ENCODE data around the gene AHRR. TPM values are rescaled to one million over a fixed set of nuclear protein-coding genes. Genes with fewer than 3 reads are reported as not detected.

Gene AHRR
- total RNA-seq, 1 donor from 2014 or later: 1.4 TPM

DNA sequence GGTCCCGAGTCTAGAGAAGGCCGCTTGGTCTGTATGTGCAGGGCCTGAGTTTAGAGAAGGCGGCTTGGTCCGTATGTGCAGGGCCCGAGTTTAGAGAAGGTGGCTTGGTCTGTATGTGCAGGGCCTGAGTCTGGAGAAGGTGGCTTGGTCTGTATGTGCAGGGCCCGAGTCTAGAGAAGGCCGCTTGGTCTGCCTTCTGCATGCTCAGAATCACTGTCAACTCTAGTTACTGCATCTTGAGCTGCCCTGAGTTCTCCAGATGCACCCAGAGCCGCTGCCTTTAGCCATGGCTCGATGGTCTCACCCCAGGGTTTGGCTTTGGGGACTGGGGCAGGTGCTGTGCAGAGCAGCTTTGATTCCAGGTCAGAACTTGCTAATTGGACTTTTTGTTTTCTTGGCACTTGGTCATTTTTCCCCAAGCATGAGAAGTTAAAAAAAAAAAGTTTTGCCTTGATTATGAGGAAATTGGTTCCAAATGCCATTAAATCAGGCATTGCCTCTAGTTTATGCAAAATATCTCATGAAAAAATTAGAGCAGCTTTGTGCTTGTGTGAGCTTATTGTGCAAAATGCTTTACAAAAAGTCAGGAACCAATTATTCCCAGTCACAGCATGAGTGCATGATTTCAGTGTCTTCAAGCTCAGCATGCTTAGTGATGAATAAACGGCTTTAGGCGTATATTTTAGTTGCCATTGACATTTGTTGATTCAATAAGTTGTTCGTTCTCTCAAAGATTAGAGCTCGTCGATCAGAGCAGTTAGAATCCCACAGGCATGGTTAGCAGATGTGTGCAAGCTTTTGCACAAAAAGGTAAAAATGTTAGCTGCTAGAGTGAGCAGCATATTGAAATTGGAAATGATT lies 96.0 kb downstream of the AHRR start:
- Histone ChIP-seq H3K9me3 (replicated peaks) (no peaks in the 10 kb centered on the region), H3K4me3 (no peak overlapping the region), H3K4me1 (peaks cover 14% of the 10 kb centered on the region), H3K27ac (replicated peaks) (no peak overlapping the region), H3K27me3 (ENCODE audit: low read depth) (no peaks in the 10 kb centered on the region), H3K36me3 (no peaks in the 10 kb centered on the region)
- intact Hi-C loops (cut with micrococcal nuclease): no loop called here
- no peak for DNase-seq
- TF ChIP-seq, protein P1, sequence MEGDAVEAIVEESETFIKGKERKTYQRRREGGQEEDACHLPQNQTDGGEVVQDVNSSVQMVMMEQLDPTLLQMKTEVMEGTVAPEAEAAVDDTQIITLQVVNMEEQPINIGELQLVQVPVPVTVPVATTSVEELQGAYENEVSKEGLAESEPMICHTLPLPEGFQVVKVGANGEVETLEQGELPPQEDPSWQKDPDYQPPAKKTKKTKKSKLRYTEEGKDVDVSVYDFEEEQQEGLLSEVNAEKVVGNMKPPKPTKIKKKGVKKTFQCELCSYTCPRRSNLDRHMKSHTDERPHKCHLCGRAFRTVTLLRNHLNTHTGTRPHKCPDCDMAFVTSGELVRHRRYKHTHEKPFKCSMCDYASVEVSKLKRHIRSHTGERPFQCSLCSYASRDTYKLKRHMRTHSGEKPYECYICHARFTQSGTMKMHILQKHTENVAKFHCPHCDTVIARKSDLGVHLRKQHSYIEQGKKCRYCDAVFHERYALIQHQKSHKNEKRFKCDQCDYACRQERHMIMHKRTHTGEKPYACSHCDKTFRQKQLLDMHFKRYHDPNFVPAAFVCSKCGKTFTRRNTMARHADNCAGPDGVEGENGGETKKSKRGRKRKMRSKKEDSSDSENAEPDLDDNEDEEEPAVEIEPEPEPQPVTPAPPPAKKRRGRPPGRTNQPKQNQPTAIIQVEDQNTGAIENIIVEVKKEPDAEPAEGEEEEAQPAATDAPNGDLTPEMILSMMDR (IDR thresholded peaks at IDR 0.05; ENCODE audit: borderline replicate concordance): no peak

DNA sequence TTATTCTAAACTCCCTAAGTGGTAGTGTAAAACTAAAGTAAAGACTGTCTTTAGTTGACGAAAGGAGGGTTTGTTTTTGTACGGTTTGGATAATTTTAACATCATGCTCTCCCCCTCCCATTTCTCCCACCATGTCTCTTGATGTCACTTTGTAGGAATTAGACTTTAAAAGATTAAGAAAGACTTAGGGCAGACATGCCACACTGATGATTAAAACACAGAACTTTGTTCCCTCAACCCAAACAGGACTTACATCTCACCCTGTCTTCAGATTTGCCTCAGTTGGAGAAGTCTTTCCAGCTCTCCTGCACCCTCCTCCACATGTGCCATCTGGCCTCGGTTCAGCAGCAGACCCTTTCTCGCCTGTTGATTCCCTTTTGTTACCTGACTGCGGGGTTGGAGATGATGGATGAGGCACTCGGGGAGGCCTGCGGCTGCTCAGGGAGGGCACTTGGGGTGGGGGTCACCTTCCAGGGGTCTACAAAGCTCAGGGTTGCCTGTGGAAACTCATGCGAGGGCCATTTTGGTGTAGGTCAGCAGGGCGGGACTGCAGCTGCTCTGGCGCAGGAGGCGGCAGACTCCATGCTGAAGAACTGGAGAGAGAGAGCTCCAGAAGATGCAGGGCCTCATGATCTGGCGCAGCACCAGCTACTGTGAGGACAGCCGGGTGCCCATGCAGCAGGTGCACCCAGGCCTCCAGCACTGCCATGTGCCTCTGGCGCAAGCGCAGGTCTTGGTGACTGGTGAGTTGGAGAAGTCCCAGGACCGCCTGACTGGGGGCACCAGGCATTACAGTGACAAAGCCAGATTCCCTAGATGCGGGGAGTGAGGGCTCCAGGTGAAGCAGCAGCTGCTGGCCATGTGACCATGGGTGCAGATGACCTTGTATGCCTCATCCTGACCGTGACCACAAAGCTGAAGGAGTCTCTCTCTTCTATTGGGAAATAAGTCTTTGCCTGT lies 96.9 kb downstream of the AHRR start:
- no peak for DNase-seq
- intact Hi-C loops (cut with micrococcal nuclease): no loop called here
- Histone ChIP-seq H3K36me3 (no peaks in the 10 kb centered on the region), H3K4me3 (no peak overlapping the region), H3K4me1 (peaks cover 14% of the 10 kb centered on the region), H3K27ac (replicated peaks) (no peak overlapping the region), H3K27me3 (ENCODE audit: low read depth) (no peaks in the 10 kb centered on the region), H3K9me3 (replicated peaks) (no peaks in the 10 kb centered on the region)
- TF ChIP-seq, protein P1 (IDR thresholded peaks at IDR 0.05; ENCODE audit: borderline replicate concordance): no peak

DNA sequence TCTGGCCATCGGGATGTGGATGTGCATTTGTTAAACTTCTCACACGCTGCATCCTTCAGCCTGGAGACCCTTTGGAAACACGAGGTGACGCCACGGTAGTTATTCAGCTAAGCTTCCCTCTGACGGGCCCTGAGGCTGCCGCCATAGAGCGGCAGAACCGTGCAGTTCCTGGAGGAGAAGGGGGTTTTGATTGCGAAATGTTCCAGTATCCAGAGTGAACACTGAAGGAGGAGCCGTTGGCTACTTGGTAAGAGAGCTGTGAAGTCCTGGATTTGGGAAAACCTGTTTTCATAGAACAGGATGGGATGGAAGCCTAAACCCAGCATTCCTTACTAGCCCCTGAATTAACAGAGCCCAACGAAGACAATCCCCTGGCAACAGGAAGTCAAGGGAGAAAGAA lies 98.5 kb downstream of the AHRR start:
- Histone ChIP-seq H3K4me3 (no peak overlapping the region), H3K36me3 (no peaks in the 10 kb centered on the region), H3K27me3 (ENCODE audit: low read depth) (peaks cover 3% of the 10 kb centered on the region), H3K9me3 (replicated peaks) (no peaks in the 10 kb centered on the region), H3K4me1 (peaks cover 10% of the 10 kb centered on the region), H3K27ac (replicated peaks) (no peak overlapping the region)
- TF ChIP-seq, protein P1 (IDR thresholded peaks at IDR 0.05; ENCODE audit: borderline replicate concordance): no peak
- no peak for DNase-seq
- intact Hi-C loops (cut with micrococcal nuclease): no loop called here

DNA sequence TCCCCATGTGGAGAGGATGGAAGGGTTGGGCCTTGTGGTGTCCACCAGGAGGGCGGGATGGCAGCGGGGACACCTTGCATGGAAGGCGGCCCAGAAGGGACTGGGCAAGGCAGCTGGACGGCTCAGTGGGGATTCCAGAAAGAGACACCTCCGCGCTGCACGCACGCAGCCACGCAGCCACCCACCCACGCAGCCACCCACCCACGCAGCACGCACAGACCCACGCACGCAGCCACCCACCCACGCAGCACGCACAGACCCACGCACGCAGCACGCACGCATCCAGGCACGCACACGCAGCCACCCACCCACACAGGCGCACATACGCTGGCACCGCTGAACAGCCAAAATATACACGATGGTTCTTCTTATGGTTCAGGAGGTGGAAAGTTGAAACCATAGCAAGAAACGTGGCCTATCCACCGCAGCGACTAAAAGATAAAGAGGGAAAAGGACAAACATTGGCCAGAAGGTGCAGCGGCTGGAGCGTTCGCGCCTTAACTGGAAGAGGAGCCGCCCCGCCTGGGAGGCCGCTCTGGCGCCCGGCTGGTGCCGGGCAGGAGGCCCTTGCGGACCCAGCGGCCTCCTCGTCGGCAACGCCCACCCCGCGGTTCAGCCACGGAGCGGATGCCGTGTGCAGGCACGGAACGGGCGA lies 99.2 kb downstream of the AHRR start:
- Histone ChIP-seq H3K4me1 (peaks cover 6% of the 10 kb centered on the region), H3K27ac (replicated peaks) (no peak overlapping the region), H3K4me3 (no peak overlapping the region), H3K27me3 (ENCODE audit: low read depth) (peaks cover 4% of the 10 kb centered on the region), H3K36me3 (no peaks in the 10 kb centered on the region), H3K9me3 (replicated peaks) (no peaks in the 10 kb centered on the region)
- intact Hi-C loops (cut with micrococcal nuclease): no loop called here
- TF ChIP-seq, protein P1 (IDR thresholded peaks at IDR 0.05; ENCODE audit: borderline replicate concordance): no peak
- no peak for DNase-seq

DNA sequence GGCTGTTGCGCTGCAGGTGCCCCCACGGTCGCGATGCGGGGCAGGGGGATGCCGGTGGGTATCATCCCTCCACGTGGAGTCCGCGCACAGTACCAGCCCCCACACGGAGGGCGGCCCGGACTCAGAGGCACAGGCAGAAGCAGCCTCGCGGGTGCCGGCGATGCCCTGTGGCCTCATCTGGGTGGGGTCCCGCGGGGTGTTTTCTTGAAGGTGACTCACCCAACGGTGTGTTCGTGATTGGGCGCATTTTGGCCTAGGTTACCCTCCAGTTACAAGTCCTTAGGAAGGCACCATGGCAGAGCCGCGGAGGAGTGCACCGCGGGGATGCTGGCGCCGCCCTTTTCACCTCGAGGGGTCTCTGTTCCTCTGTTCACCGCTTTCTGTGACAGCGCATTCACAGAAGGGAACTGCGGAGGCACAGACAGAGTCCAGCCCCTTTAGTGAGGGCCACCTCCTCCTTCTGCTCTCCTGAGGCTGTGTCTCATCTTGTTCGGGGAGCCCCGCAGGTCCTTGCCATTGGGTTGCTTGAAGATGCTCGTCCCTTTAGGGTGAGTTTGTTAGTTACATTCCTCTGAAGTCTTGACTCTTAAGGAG lies 99.9 kb downstream of the AHRR start:
- peaks cover 4% of the 10 kb centered on the region for H3K27me3 ChIP-seq (ENCODE audit: low read depth)
- H3K9me3 ChIP-seq (replicated peaks): no peaks in the 10 kb centered on the region
- TF ChIP-seq, protein P1 (IDR thresholded peaks at IDR 0.05; ENCODE audit: borderline replicate concordance): no peak
- no peak overlapping the region for H3K27ac ChIP-seq (replicated peaks)
- H3K4me3 ChIP-seq: no peak overlapping the region
- intact Hi-C loops (cut with micrococcal nuclease): no loop called here
- DNase-seq: no peak
- peaks cover under 1% of the 10 kb centered on the region for H3K4me1 ChIP-seq
- no peaks in the 10 kb centered on the region for H3K36me3 ChIP-seq
